Stimulated activated CD4-positive, alpha-beta T cell treated with anti-CD3 and anti-CD28 coated beads, Interleukin-1b, Interleukin-23, amount 100 ng/mL, for 1 hour (primary cell): ENCODE data around the gene FCN1.

ENCODE experiments used
- DNase-seq, 2 donors: peaks; one replicate each; pipeline ENCODE4 v3.0.0-alpha.2; 2020; ENCODE audit warnings: low read depth in 2 of 2

FCN1 gene

DNA sequence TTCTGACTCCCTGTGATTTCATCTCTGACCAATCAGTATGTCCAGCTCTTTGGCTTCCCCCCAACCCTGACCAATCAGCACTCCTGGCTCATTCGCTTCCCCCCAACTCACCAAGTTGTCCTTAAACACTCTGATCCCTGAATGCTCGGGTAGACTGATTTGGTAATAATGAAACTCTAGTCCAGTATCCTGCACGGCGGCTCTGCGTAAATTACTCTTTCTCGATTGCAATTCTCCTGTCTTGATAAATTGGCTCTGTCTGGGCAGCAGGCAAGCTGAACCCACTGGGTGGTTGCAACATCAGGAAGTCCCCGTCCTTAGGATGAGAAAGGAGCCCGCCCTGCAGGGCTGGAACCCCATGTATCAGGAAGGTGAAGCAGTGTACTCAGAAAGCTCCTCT lies 26.7 kb downstream of the FCN1 start:
- no peak for DNase-seq

DNA sequence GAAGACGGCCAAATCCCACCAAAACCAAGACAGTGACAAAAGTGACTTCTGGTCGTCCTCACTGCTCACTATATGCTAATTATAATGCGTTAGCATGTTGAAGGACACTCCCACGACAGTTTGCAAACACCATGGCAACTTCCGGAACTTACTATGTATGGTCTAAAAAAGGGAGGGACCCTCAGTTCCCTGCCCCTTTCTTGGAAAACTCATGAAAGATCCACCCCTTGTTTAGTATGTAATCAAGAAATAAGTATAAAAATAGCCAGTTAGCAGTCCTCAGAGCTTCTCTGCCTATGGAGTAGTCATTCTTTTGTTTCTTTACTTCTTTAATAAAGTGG lies 27.6 kb downstream of the FCN1 start:
- no peak for DNase-seq

DNA sequence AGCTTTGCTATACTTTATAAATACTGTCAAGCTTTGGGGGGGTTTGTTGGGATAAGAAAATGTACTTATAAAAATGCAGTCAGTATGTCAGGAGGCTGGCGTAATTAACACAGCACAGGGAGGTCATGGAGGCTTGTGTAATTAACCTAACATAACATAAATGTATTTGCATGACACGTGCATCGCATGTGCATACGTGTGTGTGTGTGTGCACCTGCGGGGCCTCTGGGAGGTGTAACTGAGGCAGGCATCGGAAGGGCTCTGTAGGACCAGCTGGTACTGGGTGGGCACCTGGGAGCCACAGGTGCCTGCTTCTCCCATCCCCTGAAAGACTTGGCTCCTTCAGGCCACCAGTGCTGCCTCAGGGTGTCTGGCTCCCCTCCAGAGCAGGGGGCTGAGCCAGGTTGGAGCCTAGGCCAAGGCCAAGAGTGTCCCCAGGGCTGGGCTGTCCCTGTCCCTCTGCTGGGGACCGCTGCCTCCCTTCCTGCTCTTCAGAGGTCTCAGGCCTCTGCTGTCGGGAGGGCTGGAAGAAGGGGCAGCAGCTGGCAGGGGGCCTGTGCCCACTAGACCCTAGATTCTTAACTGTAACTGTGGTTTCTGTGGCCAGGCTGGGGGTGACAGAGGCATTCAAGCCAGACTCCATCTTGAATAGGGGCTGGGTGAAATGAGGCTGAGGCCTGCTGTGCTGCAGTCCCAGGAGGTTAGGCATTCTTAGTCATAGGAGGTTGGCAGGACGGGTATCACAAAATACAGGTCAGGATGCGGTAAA lies 28.1 kb downstream of the FCN1 start:
- no peak for DNase-seq

DNA sequence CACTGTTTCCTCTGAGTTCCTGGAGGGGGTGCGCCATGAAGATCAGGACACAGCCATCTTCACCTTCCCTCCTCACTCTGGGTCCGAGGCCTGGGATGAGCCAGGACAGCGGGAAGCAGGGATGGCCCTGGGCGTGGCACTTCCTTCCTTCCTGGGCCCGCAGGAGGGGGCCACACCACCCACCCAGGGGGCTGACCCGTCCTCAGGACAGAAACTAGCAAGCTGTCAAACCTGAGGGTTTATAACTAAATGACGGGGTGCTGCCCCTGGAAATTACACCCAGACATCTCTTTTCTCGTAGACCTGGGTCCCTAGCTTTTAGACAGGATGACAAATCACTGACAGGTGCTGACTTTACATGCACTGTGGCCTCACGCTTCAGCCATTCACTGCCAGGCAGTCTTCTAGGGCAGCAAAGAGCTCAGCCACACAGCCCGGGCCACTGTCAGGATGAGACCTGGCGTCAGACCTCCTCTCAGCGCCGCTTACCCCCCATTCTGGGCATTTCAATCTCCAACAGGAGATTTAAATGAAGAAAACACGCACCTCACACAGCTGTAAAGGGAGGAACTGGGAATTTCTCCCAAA lies 29.0 kb downstream of the FCN1 start:
- no peak for DNase-seq

DNA sequence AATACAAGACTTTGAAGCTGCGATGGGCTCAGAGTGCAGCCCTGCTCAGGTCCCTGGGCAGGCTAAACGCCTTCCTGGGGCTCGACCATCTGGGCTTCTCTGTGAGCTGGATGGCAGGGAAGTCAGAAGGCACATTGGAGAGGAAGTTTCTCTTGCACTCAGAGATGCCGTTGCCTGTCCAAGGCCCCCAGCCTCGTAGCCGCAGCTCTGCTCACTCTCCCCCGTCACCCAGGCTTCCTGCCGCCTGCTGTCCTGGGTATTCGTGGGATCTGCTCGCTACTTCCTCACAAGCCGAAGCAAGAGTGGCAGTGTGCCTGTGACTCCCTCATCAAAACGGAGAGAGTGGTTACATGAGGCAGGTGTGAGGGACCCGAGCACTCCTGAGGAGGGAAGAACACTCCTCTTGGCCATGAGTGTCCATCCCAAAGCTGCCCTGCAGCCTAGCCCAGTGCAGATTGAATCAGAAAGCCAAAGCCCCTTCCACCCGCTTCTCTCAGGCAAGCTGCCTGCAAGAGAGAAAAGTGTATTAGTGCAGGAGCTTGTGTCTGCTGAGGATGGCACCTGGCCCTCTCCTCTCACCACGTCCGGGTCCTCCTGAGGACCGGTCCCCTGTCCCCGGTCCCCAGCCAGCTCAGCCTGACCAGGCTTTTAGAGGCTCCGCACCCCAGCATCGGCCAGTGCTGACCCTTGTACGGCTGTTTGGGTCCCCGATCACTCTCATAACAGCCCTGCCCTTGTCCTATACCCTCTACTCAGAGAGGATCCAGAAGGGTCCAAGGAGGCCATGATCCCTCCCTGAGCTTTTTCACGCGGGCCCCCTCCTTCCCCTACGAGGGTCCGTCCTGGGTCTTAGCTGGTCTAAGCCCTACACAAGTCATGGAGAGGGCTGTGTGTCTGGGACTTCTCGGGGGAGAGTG lies 29.8 kb downstream of the FCN1 start:
- DNase-seq = no peak

DNA sequence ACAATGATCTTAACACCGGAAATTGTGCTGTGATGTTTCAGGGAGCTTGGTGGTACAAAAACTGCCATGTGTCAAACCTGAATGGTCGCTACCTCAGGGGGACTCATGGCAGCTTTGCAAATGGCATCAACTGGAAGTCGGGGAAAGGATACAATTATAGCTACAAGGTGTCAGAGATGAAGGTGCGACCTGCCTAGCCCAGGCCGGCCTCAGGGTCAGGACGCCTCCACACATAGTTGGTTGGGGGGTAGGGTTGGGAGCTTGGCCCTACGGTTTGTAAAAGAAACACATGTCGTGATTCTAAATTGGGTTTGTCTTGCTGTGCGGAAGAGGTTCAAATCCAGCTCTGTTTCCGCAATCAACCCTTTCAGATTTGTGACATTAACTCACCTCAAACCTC lies 30.5 kb downstream of the FCN1 start:
- no peak for DNase-seq

DNA sequence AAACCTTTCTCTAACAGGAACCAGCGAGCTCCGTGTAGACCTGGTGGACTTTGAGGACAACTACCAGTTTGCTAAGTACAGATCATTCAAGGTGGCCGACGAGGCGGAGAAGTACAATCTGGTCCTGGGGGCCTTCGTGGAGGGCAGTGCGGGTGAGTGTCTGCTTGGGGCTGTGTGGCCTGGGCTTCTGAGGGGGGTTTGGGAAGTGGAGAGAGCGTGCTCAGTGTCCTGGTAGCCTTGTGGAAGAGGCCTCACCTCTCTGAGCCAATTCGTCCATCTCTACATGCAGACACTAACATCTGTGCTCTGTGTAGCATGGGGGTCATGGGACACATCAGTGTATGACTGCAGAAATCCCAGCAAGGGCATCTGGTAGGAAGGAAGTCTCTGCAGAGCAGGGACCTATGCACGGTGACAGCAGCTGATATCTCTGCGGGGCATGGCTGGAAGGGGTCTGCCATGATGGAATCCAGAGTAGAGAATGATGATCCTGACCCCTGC lies 31.2 kb downstream of the FCN1 start:
- DNase-seq = no peak

DNA sequence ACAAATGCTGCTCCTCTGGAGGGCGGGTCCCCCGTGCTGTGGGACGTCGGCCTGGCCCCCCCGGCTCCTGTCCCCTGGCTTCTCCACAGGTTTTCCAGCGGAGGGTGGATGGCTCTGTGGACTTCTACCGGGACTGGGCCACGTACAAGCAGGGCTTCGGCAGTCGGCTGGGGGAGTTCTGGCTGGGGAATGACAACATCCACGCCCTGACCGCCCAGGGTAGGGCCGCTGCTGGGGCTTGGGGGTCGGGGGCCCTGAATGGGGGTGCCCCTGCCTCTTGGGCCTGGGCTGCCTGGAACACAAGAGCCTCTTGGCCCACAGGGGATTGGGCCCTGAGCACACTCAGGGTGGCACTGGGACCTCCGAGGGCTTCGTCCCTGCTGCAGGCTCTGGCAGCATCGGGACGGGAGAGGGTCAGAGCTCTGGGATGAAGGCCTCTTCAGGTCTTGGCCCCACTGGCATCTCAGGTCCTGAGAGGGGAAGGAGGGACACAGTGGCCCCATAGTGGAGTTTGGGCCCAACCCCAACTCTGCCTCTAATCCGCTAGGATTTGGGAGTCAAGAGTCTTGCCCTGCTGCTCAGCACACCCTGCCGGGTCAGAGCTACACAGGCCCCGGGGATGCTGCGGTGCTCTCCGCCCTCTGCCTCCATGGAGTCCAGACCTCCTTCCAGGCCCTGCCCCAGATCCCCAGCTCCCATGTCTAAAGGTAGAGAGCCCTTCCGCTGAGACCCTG lies 31.9 kb downstream of the FCN1 start:
- no peak for DNase-seq

DNA sequence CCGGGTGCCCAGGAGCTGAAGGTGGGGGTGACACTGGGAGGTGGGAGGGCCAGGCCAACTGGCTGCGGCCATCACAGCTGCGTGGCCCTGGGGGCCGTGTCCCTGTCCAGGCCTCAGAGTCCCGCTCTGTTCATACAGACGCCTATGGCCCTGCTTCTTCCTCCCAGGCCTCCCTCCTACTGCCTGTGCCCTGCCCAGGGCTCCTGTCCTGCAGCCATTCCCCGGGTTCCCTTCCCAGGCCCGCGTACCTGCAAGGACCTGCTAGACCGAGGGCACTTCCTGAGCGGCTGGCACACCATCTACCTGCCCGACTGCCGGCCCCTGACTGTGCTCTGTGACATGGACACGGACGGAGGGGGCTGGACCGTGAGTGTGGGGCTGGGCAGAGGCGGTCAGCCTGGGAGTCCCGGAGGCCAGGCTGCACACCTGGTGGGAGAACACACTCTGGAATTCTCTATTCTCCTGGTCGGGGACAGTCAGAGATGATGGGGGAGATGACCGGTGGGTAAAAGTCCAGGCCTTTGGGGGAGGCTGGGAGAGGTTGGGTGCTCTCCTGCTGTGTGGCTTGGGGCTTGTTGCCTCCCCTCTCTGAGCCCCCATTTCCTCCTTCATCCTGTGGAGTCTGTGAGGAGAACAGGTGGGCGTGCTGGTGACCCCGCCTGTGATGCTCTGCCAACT lies 32.6 kb downstream of the FCN1 start:
- no peak for DNase-seq

DNA sequence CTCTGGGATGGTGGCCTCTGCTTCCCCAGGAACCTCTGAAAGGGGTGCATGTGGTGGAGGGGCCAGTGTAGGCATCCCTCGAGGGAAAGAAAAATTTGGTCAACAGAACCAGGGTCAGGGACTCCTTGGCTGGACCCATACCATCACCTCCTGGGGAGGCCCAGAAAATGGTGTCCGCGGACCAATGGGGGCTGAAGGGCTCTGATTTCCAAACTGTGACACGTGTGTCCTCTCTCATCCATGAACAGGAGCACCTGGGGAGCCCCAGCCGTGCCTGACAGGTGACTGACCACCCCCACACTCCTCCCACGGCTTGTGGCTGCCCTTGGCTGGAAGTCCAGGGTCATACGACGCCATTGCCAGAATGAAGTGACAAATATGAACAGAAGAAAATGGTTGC lies 33.2 kb downstream of the FCN1 start:
- no peak for DNase-seq

DNA sequence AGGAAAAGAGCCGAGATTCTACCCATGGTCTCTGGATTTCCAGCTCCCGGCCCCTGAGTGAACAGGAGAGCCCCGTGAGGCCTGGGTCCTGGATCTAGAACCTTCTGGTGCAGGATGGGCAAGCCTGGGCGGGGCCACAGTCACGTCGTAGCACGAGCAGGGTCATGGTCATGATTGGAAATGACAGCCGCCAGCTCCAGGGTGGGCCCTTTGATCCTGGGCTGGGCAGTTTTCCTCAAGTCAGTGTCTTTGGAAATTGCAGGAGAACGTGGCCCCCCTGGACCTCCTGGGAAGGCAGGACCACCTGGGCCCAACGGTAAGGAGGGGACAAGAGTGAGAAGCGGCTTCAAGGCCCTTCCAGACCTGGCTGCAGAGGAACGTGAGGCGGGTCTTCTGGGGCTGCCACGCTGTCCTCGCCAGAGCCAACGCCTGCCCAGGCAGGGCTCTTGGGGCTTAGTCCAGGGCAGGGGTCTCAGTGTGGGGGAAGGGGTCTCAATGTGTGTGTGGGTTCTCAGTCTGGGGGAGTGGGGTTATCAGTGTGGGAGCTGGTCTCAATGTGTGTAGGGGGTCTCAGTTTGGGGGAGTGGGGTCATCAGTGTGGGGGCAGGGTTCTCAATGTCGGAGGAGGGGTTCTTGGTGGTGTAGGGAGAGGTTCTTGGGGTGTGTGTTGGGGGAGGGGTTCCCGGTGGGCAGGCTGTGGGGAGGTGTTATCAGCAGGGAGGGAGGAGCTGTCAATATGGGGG lies 34.5 kb downstream of the FCN1 start:
- DNase-seq = no peak

DNA sequence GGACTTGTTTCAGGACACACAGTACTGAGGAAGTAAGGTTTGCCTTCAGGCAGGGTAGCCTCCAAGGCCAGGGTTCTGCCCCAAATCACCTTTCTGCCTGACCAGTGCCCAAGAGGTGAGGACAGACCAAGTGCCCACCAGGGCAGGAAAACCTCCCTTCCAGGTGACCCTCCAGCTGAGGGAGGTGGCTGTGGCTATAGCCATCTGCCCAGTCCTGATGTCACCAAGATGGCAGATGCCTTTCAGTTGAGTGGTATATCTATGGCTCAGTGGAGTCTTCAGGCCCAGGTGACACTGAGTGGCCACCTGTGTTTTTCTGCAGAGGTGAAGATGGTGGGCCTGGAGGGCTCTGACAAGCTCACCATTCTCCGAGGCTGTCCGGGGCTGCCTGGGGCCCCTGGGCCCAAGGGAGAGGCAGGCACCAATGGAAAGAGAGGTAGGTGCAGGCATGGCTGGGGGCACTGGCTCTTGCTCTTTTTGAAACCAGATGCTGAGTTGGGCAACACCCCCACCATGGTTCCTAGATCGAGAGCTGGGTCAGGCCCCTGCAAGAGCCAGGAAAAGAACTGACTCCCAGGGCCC lies 35.4 kb downstream of the FCN1 start:
- no peak for DNase-seq

DNA sequence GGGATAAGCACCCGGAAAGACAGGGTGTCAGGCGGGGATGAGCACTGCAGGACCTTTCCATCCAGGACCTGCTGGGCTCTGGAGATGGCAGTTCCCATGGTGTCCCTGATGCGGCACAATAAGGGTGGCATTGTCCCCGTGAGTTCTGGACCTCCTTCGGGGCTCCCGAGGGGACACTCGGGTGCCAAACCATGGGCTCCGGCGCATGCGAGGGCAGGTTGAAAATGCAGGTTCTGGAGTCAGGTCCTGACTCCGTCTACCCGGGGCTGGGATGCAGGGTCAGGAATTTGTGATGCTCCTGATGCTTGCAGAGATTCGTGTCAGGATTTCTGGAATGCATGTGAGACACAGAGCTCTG lies 36.4 kb downstream of the FCN1 start:
- DNase-seq = no peak

DNA sequence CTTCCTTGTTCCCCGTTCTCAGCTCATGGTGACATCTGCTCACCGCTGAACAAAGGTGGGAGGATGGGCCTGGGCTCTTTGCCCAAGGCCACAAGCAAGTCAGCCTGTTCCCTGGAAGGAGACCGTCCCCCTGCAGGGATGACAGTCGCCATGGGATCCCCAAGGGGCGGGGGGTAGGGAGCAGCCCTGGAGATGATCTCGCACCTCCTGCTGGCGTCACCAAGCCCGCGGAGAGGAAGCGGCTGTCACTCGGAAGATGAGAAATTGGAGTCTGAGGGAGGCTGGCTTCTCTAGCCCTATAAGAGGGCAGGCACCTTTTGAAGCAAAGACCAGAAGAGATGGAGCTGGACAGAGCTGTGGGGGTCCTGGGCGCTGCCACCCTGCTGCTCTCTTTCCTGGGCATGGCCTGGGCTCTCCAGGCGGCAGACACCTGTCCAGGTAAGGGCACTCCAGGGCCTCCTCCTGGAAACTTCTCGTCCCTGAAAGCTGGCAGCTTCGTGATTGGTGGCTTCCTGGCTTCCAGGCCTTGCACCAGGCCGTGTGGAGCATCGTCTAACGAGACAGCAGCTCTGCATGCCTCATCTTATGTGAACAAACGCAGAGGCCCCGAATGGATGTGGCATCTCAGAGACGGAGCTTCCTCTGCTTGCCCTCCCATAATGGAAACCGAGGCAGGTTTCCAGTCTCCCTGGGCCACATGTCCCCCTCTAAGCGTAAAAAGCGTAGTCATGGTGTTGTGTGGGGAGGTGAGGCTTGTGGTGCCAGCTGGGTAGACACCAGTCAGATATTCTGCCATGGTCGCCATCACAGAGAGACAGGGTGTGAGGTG lies 37.0 kb downstream of the FCN1 start, which contains the start of gene FCN2:
FCN2 (plus strand) TSS at position 327 of the 829 bp plus-strand sequence; CDS start at position 339, 12 bp downstream.
- DNase-seq = no peak

DNA sequence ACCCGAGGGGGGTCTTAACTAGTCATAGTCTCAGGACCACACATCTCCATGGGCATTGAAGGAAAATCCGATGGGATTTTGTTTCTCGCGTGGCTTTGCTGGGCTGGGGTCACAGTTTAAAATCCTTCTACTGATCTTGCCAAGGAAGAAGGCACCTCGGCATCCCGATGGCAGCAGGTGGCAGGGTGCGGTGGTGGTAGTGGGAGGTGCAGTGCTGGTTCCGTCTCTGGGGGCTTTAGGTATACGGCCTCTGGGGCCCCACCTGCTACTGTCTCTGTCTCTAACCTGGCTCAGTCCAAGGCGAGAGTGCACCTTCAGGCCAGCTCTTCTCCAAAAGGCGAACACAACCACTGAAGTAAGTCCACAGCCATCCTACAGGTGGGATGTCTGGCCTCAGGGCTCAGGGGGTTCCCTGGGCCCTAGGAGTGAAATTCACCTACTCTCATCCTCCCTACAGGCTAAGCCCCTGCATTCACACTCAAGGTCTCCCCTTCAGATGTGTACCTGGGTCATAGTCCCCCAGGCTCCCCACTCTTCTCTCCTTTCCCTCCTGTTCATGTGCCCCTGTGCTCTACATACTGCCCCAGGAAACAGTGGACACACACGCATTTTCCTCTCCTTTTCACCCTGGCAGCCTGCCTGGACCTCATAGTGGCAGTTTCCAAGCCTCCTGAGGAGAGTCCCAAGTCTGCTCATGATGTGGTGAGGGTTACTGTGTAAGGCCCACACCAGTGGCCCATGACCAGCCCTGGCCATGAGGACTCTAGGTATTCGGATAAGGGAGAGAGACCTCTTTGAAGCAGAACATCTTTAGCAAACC lies 37.8 kb downstream of the FCN1 start:
- DNase-seq = no peak

DNA sequence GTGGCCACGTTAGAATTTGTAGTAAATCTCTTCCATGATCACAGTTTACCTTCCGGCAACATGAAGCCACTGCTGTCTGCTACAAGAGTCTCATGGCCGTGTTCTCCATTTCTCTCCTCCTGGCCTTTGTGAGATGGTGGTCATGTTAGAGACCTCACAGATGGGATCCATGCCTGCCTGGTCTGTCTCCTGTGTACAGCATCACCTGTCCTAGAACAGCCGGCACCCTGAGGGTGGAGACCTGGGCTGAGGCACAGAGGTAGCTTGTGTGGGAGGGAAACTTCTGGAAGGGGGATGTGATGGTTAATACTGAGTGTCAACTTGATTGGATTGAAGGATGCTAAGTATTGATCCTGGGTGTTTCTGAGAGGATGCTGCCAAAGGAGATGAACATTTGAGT lies 40.2 kb downstream of the FCN1 start:
- DNase-seq = no peak

DNA sequence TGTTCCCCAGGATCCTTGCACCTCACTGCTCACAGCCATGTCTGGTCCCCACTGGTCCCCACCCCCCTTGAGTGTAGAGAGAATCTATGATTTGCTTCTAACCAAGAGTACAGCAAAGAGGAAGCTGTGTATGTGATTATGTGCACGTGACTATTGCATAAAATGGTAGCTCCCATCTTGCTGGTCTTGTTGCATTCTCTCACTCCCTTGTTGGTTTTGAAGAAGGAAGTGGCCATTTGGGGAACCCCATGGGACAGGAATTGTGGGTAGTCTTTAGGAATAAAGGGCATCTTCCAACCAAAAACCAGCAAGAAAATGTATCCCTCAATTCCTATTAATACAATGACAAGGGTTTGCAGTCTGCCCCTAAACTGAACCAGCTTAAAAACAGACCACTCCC lies 42.3 kb downstream of the FCN1 start:
- DNase-seq = no peak

DNA sequence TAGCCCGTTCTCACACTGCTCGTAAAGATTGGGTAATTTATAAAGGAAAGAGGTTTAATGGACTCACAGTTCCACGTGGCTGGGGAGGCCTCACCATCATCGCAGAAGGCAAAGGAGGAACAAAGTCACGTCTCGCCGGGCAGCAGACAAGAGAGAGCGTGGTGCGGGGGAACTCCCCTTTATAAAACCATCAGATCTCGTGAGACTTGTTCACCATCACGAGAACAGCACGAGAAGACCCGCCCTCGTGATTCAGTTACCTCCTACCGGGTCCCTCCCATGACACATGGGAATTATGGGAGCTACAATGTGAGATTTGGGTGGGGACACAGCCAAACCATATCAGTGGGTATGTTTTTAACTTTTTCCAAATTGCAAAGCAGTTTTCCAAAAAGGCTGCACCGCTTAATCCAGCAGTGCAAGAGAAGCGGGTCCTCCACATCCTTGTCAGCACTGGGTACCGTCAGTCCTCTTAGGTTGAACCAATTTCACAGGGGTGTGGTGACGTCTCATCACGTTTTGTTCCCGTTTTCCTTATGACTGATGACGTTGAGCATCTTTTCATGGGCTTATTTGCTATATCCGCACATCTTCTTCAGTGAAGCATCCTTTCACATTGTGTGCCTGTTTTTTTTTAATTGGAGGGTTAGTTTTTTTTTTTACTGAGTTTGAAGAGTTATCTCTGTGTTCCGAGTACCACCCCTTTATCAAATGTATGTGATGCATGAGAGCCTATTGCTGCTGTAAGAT lies 45.1 kb downstream of the FCN1 start:
- no peak for DNase-seq
